ENCODE measurements around the gene ARHGEF40.

ARHGEF40 gene

GRCh38 chr14:21054768-21055145 lies 15.3 kb upstream of the ARHGEF40 start:
- TF ChIP-seq EZH2phosphoT487 (IDR thresholded peaks at IDR 0.05; ENCODE audit: borderline replicate concordance) = no peak
- TF ChIP-seq, protein P1, sequence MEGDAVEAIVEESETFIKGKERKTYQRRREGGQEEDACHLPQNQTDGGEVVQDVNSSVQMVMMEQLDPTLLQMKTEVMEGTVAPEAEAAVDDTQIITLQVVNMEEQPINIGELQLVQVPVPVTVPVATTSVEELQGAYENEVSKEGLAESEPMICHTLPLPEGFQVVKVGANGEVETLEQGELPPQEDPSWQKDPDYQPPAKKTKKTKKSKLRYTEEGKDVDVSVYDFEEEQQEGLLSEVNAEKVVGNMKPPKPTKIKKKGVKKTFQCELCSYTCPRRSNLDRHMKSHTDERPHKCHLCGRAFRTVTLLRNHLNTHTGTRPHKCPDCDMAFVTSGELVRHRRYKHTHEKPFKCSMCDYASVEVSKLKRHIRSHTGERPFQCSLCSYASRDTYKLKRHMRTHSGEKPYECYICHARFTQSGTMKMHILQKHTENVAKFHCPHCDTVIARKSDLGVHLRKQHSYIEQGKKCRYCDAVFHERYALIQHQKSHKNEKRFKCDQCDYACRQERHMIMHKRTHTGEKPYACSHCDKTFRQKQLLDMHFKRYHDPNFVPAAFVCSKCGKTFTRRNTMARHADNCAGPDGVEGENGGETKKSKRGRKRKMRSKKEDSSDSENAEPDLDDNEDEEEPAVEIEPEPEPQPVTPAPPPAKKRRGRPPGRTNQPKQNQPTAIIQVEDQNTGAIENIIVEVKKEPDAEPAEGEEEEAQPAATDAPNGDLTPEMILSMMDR (conservative IDR thresholded peaks at IDR 0.05; ENCODE audit: low read length) = no peak
- H3K36me3 ChIP-seq (ENCODE audit: insufficient read depth, low read length) = no peaks in the 10 kb centered on the region
- no peak overlapping the region for H2AFZ ChIP-seq (ENCODE audit: low read length)
- no peaks in the 10 kb centered on the region for H4K20me1 ChIP-seq (ENCODE audit: insufficient read depth, low read length, poor library complexity, severe bottlenecking)
- no peaks in the 10 kb centered on the region for H3K27me3 ChIP-seq (ENCODE audit: insufficient read depth, low read length, poor library complexity, severe bottlenecking)
- H3K4me1 ChIP-seq (ENCODE audit: insufficient read depth, low read length, poor library complexity, severe bottlenecking) = peaks cover 12% of the 10 kb centered on the region
- H3K9me2 ChIP-seq (replicated peaks; ENCODE audit: low read depth, low read length) = no peaks in the 10 kb centered on the region
- no peaks in the 10 kb centered on the region for H3F3A ChIP-seq (ENCODE audit: low read depth)
- H3K9ac ChIP-seq (ENCODE audit: low read depth, low read length, poor library complexity, severe bottlenecking) = peak overlapping the region; percentile 1
- no peaks in the 10 kb centered on the region for H3K79me2 ChIP-seq (ENCODE audit: insufficient read depth, low read length)
- no peak overlapping the region for H3K4me2 ChIP-seq (ENCODE audit: low read depth, low read length, poor library complexity, severe bottlenecking)
- H3K4me3 ChIP-seq (ENCODE audit: low read length, poor library complexity, severe bottlenecking) = no peak overlapping the region
- H3K9me3 ChIP-seq (ENCODE audit: insufficient read depth, low read depth, low read length) = no peaks in the 10 kb centered on the region

- Histone ChIP-seq H2AFZ (ENCODE audit: low read length) (no peak overlapping the region; the same call in 1 of the 2 replicates), H3K4me2 (ENCODE audit: low read depth, low read length, poor library complexity, severe bottlenecking) (no peak overlapping the region), H3K36me3 (ENCODE audit: insufficient read depth, low read length) (no peaks in the 10 kb centered on the region), H3K27me3 (ENCODE audit: insufficient read depth, low read length, poor library complexity, severe bottlenecking) (no peaks in the 10 kb centered on the region), H3K4me3 (ENCODE audit: low read length, poor library complexity, severe bottlenecking) (no peak overlapping the region), H3K9me3 (ENCODE audit: insufficient read depth, low read depth, low read length) (no peaks in the 10 kb centered on the region), H3F3A (ENCODE audit: low read depth) (no peaks in the 10 kb centered on the region), H3K9me2 (replicated peaks; ENCODE audit: low read depth, low read length) (no peaks in the 10 kb centered on the region), H3K79me2 (ENCODE audit: insufficient read depth, low read length) (no peaks in the 10 kb centered on the region), H3K9ac (ENCODE audit: low read depth, low read length, poor library complexity, severe bottlenecking) (no peak overlapping the region), H4K20me1 (ENCODE audit: insufficient read depth, low read length, poor library complexity, severe bottlenecking) (no peaks in the 10 kb centered on the region), H3K4me1 (ENCODE audit: insufficient read depth, low read length, poor library complexity, severe bottlenecking) (peaks cover 12% of the 10 kb centered on the region)
- TF ChIP-seq, protein P1 (conservative IDR thresholded peaks at IDR 0.05; ENCODE audit: low read length) = no peak
- TF ChIP-seq EZH2phosphoT487 (IDR thresholded peaks at IDR 0.05; ENCODE audit: borderline replicate concordance) = no peak
Observed at GRCh38 chr14:21055432-21056117, 14.5 kb upstream of the ARHGEF40 start.

DNA sequence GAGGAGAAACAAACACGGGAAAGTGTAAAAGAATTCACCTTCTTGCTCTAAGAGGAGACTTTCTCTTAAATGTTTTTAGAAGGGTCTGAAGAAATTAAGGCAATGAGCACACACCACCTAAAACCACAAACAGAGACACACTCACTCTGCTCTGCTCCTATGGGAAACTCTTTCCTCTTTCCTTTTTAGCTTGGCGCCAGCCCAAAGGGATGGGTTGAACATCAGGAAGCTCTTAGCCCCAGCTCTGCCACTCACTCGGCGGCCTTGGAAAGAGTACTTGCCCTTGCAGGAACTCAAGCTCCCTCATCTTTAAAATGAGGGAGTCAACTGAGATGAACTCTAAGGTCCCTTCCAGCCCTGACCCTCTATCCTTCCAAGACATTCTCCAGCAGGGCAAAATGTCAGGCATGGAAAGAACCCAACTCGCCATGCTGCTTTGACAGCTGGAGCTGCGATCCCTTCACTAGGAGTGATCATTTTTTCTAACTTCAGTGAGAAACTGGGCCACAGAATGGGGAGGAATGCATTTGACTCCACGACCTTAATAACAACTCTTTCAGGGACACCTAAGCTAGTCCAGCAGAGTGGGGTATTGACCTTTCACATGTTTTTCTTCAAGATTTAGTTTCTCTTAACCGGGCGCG lies 13.5 kb upstream of the ARHGEF40 start:
- H3K4me3 ChIP-seq (ENCODE audit: low read length, poor library complexity, severe bottlenecking) = no peak overlapping the region
- no peaks in the 10 kb centered on the region for H3K9me3 ChIP-seq (ENCODE audit: insufficient read depth, low read depth, low read length)
- no peaks in the 10 kb centered on the region for H3K9me2 ChIP-seq (replicated peaks; ENCODE audit: low read depth, low read length)
- H3K4me1 ChIP-seq (ENCODE audit: insufficient read depth, low read length, poor library complexity, severe bottlenecking) = peaks cover 12% of the 10 kb centered on the region
- H3K36me3 ChIP-seq (ENCODE audit: insufficient read depth, low read length) = no peaks in the 10 kb centered on the region
- H3K27me3 ChIP-seq (ENCODE audit: insufficient read depth, low read length, poor library complexity, severe bottlenecking) = no peaks in the 10 kb centered on the region
- no peaks in the 10 kb centered on the region for H4K20me1 ChIP-seq (ENCODE audit: insufficient read depth, low read length, poor library complexity, severe bottlenecking)
- TF ChIP-seq, protein P1 (conservative IDR thresholded peaks at IDR 0.05; ENCODE audit: low read length) = no peak
- no peak for TF ChIP-seq EZH2phosphoT487 (IDR thresholded peaks at IDR 0.05; ENCODE audit: borderline replicate concordance)
- no peak overlapping the region for H2AFZ ChIP-seq (ENCODE audit: low read length)
- H3F3A ChIP-seq (ENCODE audit: low read depth) = no peaks in the 10 kb centered on the region
- H3K4me2 ChIP-seq (ENCODE audit: low read depth, low read length, poor library complexity, severe bottlenecking) = no peak overlapping the region
- H3K79me2 ChIP-seq (ENCODE audit: insufficient read depth, low read length) = no peaks in the 10 kb centered on the region
- H3K9ac ChIP-seq (ENCODE audit: low read depth, low read length, poor library complexity, severe bottlenecking) = no peak overlapping the region
